GM18517 (cell line): Measurements from ENCODE around the gene LAMA5.

Source experiments
- ATAC-seq: cut with Tn5 transposase; IDR thresholded peaks from one replicate; pipeline ENCODE4 v1.9.1; 2021; ENCODE audit warnings: mild to moderate bottlenecking, moderate library complexity; ENCODE audit not compliant: unreplicated experiment

Gene LAMA5

GRCh38 chr20:62269871-62270270 lies 97.2 kb downstream of the LAMA5 start:
- ATAC-seq = no peak

- ATAC-seq = no peak
Observed at GRCh38 chr20:62269378-62269777, 97.7 kb downstream of the LAMA5 start.

DNA sequence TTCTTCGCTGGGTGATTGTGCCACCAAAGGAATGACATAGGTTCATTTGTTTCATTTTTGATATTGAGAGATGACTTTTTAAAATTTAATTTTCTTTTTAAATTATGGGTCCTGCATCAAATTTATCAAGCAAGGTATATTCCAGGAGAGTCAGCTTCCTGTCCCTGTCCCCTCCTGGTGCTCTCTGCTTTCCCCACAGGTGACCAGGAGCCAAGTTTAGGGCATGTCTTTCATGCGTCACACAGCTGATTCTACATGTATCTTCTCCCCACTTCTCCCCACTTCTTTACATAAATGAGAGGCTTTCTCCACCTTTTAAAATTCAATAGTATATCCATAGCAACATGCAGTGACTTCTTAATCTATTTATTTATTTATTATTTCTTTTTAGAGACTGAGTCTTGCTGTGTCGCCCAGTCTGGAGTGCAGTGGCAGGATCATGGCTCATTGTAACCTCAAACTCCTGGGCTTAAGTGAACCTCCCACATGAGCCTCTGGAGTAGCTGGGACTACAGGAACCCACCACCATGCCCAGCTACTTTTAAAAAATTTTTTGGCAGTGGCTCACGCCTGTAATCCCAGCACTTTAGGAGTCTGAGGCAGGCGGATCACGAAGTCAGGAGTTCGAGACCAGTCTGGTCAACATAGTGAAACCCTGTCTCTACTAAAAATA lies 98.7 kb downstream of the LAMA5 start:
- no peak for ATAC-seq

GRCh38 chr20:62267543-62267942 lies 99.6 kb downstream of the LAMA5 start:
- no peak for ATAC-seq

- ATAC-seq = no peak
Observed at GRCh38 chr20:62266851-62267250, 100.3 kb downstream of the LAMA5 start.

DNA sequence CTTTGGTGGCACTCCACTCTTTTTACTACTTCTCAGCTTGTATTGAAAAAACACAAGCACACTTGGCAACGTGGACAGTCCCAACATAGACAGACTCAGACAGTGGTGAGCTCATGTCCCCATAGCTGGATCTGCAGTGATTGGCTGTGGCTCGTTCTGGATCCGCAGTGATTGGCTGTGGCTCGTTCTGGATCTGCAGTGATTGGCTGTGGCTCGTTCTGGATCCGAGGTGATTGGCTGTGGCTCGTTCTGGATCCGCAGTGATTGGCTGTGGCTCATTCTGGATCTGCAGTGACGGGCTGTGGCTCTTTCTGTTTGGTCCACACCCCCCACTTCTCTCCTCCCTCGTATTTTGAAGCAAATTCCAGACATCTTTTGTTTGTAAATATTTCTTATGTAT lies 100.8 kb downstream of the LAMA5 start:
- ATAC-seq = no peak

- no peak for ATAC-seq
Observed at GRCh38 chr20:62265365-62265764, 101.7 kb downstream of the LAMA5 start.

GRCh38 chr20:62263396-62263795 lies 103.7 kb downstream of the LAMA5 start:
- ATAC-seq = no peak

- no peak for ATAC-seq
Observed at GRCh38 chr20:62262064-62262463, 105.0 kb downstream of the LAMA5 start.

- ATAC-seq = no peak
Observed at GRCh38 chr20:62259294-62259565, 107.9 kb downstream of the LAMA5 start.
